ENCODE measurements around the gene ARHGAP10. TPM values are rescaled to one million over a fixed set of nuclear protein-coding genes. Genes with fewer than 3 reads are reported as not detected.
"Not testable (repeated sequence)": the region's sequence is repeated elsewhere in the genome, so short reads cannot be mapped to it uniquely, and the experiment has no call there.

Gene ARHGAP10
- total RNA-seq, 1 donor from 2014 or later: 1.7 TPM

DNA sequence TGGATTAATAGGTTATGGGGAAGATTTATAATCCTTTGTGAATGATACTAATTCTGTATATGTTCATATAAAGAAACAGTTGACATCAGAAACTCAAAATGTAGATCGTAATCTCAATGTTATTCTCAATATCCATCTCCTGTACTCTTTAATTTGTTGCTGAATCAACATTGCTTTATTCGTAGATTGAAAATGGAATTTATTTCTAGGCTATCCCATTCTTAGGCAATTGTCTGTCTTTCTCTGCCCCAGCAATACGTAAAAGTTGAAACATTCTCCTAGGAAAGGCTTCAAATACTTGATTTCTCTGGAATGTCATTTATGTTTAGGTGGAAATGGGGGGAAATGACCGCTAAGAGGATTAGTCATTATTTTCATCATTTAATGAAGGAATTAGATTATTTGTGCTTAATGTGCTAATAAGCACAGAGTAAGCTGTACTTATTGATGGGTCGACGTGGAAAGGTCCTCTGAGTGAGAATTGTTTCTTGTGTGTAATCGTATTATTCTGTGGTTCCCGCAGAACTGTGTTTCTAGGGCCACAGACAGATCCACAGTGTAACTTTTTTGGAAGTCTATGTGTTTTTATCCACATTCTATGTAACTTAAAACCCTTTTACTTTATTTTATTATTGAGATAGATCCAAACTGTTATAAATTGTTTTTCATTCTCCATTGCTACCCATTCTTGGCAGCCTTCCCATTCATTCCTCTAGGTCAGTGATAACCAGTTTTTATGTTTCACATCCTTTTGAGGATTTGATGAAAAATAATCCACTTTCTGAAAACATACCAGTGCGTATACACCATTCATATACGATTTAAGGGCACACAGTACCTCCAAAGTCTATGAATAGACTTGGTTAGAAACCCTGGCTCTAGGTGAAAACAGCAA, 262.9 kb downstream of the ARHGAP10 start:
- DNase-seq: no peak

DNA sequence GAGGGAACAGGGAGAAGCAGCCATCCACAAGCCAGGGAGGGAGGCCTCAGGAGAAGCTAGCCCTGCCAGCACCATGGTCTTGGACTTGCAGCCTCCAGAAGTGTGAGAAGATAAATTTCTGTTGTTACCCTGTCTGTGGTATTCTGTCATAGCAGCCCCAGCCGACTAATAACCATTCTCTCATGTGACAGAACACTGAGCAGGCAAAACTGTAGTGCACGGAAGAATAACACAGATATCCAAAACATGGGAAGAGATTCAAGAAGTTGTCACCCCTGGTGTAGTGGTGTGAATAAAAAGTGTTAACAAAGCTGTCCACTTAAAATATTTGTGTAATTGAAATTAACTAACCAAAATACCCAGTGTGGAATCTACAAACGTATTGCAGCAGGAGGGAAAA, 265.0 kb downstream of the ARHGAP10 start:
- no peak for DNase-seq

DNA sequence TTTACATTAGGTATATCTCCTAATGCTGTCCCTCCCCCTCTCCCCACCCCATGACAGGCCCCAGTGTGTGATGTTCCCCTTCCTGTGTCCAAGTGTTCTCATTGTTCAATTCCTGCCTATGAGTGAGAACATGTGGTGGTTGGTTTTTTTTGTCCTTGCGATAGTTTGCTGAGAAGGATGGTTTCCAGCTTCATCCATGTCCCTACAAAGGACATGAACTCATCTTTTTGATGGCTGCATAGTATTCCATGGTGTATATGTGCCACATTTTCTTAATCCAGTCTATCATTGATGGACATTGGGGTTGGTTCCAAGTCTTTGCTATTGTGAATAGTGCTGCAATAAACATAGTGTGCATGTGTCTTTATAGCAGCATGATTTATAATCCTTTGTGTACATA, 268.1 kb downstream of the ARHGAP10 start:
- not testable (repeated sequence) for DNase-seq

- DNase-seq: no peak
Observed at GRCh38 chr4:148004228-148004857, 272.5 kb downstream of the ARHGAP10 start.

- no peak for DNase-seq
Observed at GRCh38 chr4:148006001-148006400, 274.1 kb downstream of the ARHGAP10 start.

DNA sequence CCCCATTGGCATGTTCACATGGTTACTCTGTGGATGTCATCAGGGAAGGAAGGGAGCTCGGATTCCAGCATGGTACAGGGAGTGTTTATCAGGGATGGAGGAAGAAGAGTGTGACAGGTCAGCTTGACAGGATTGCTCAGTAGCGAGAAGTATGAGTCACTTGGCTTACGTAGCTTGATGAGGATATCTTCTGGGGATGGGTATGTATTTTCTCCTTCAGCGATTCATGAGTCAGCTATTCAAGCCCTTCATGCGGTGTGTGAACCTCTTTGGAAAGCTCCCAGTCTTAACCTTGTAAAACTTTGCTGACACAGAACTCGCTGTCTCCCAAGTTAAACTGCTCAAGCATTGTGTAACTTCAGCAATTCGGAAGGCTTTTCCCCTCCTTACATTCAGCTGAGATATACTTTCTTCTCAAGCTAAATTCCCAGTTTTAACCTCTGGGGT, 275.4 kb downstream of the ARHGAP10 start:
- DNase-seq: no peak

DNA sequence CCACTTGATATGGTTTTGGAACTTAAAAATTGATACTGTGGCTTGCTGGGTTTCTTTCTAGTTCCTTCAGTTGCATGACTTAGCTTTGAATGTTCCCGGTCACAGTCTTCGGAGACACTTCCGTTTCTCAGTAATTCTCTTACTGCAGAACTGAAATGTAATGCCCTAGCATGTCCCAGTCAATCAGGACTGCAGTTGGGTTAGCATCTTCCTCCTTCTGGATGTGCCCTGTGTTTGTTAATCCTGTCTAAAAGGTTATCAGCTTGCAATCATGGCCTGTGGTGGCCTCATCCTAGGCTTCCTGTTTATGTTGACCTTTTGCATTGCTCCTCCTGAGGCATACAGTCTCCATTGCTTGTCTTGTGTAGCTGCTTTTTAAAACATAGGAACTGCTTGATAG, 275.9 kb downstream of the ARHGAP10 start:
- DNase-seq: no peak

GRCh38 chr4:148015058-148015457, 283.2 kb downstream of the ARHGAP10 start:
- no peak for DNase-seq

DNA sequence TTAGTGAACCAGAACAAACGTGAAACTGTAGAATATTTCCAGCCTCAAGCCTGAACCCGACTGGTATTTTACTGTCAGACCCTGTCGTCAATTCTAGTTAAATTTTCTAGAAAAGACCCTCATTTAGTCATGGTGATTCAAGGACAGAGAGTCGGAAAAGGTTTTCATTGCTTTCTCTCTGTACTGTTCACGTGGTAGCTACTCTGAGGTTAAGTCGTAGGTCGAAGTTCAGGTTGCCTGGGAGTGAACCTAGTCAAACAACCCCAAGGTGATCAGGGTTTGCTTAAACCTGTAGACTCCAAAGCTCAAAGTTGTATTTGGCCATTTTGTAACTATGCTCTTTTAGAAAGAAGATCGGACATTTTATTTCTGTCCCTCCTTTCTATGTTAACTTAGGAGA, 283.6 kb downstream of the ARHGAP10 start:
- DNase-seq: no peak

DNA sequence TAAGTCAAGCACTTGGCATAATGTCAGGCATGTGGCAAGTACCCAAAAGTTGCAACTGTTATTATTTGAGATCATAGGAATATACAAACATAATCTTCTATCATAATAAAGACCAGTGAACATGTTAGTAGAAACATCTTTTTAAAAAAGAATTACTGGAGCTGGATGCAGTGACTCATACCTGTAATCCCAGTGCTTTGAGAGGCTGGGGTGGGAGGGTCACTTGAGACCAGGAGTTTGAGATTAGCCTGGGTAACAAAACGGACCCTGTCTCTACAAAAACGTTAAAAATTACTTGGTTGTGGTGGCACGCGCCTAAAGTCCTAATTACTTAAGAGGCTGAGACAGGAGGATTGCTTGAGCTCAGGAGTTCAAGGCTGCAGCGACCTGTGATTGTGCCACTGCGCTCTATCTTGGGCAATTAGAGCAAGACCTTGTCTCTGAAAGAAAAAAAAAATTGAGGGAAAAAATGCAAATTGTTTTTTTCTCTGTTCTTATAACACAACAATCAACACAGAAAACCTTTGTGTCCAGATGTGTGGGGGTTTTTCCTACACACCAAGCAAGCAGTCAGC, 284.3 kb downstream of the ARHGAP10 start:
- DNase-seq: no peak

GRCh38 chr4:148017801-148018200, 285.9 kb downstream of the ARHGAP10 start:
- DNase-seq: no peak

- no peak for DNase-seq
Observed at GRCh38 chr4:148021686-148022085, 289.8 kb downstream of the ARHGAP10 start.

- DNase-seq: no peak
Observed at GRCh38 chr4:148022975-148023374, 291.1 kb downstream of the ARHGAP10 start.

DNA sequence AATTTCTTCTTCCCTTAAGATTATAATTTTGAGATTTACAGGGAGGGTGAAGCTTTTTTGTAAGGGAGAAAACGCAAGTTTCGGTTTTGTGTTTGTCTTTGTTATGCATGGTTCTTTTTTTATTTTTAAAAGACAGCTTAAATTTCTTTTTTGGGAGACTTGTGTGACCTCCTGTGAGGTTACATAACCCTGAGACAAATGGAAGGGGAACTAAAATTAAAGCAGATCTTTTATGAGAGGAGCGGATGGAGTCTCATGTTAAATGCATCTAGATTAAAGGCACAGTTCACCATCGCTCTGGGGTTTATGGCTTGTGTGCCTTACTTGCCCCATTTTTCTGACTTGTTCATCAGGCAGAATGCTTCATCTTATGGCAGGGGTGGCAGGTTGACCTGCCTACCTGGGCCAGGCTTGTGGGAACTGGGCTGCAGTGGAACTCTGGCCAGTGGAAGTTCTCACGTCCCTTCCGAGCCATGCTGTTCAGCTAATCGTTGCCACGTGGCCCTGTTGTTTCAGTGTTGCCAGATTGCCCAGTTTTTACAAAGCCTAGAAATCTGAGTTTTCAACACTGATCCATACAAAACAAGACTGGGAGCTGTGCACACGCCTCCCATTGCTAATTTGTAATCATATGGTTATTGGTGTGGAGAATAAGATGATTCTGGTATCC, 291.8 kb downstream of the ARHGAP10 start:
- DNase-seq: no peak

DNA sequence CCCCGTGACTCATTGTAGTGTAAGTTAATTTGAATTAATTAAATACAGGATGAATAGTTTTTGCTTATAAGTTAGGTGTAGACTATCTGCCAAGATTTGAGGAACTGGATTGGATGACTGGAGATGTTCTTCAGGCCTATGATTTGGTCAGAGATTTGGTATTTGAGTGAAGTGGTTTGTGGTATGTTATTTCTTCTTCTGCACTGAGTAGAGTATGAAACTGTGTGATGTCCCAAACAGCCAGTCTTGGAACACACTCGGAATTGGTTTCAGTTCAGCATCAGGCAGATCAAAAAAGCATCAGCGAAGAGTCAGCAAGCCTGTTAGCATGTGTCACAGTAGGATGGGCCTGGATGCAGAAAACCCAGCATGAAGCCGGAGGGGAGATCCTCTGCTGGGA, 294.1 kb downstream of the ARHGAP10 start:
- DNase-seq: no peak

DNA sequence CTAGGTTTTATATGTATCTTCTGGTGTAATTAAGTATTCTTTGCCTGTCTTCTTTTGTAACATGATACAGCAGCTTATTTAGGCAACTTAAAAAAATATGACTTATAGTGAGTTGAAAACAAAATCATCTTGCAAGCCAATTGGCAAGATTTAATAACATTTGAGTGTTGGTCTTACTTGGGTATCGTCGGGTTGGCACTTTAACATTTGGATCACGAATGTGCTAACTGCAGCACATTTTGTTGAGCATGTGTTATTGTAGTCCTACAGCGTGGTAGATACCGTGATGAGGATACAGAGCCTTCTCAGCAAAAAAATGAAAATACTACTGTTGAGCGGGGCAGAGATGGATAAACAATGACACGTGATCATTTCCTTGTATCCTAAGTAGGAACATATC, 295.3 kb downstream of the ARHGAP10 start:
- DNase-seq: no peak

- DNase-seq: no peak
Observed at GRCh38 chr4:148029781-148030180, 297.9 kb downstream of the ARHGAP10 start.

GRCh38 chr4:148030193-148030873, 298.4 kb downstream of the ARHGAP10 start:
- DNase-seq: no peak

DNA sequence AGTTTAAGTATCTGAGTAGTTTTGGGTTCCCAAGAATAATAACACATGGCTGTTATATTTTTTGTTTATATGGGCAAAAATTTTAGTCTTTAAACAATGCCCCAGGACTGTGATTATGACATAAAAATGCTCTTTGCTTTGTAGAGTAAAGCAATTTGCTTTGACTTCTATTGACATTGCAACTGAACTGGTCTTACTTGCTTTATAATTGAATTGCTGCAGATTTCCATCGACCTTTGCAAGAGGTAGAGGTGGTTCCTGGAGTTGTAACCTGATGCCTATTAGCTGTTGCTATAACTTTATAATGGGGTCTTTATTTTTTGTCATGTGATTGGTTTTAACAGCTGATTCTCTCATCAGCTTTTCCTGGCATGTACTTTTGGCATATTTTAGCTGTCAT, 302.9 kb downstream of the ARHGAP10 start:
- no peak for DNase-seq

- no peak for DNase-seq
Observed at GRCh38 chr4:148041606-148042329, 309.9 kb downstream of the ARHGAP10 start.

GRCh38 chr4:148044089-148044911, 312.4 kb downstream of the ARHGAP10 start:
- DNase-seq: no peak

Measured in occipital lobe (tissue), 2 donors.